Mesodermal cell (in vitro differentiated cells): ENCODE results near the gene LCE1D. TPM values are rescaled to one million over a fixed set of nuclear protein-coding genes. Genes with fewer than 3 reads are reported as not detected.

Source experiments
- H3K27ac ChIP-seq: 2 replicates; pipeline ENCODE4 v1.7.0; 2013; ENCODE audit warnings: mild to moderate bottlenecking, low read depth, low read length, moderate library complexity; ENCODE audit not compliant: severe bottlenecking
- H3K36me3 ChIP-seq: 2 replicates; pipeline ENCODE4 v1.7.1; 2013; ENCODE audit warnings: mild to moderate bottlenecking, low read length, moderate library complexity; ENCODE audit not compliant: control insufficient read depth, insufficient read depth
- H3K4me1 ChIP-seq: one replicate; pipeline ENCODE4 v1.7.1; 2013; ENCODE audit warnings: mild to moderate bottlenecking, low read length; ENCODE audit not compliant: insufficient read depth, control insufficient read depth, poor library complexity, severe bottlenecking
- H3K4me3 ChIP-seq: 2 replicates; pipeline ENCODE4 v1.7.0; 2013; ENCODE audit warnings: low read length, control low read depth, mild to moderate bottlenecking; ENCODE audit not compliant: insufficient read depth, poor library complexity, severe bottlenecking; ENCODE audit errors: extremely low read depth
- H3K9me3 ChIP-seq: 2 replicates; pipeline ENCODE4 v1.7.1; 2013; ENCODE audit warnings: mild to moderate bottlenecking, low read length, moderate library complexity; ENCODE audit not compliant: control insufficient read depth
- WGBS, 2 experiments: methylation state at CpG; one replicate each; pipeline ENCODE4 v1.1.5; 2013; ENCODE audit warnings: missing lambda C conversion rate in 2 of 2; ENCODE audit not compliant: insufficient coverage in 2 of 2; 5-methylcytosine and 5-hydroxymethylcytosine counted together
- polyA plus RNA-seq, 2 experiments: library from polyadenylated mRNA; stranded (reverse); fragments of 50-300 nt; gene quantifications; one replicate each; pipeline ENCODE4 v1.2.3, GENCODE V29; 2013

The LCE1D gene, protein sequence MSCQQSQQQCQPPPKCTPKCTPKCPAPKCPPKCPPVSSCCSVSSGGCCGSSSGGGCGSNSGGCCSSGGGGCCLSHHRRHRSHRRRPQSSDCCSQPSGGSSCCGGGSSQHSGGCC
- not detected for polyA plus RNA-seq (2013, experiment 1 of 2)
- not detected for polyA plus RNA-seq (2013, experiment 2 of 2)

DNA sequence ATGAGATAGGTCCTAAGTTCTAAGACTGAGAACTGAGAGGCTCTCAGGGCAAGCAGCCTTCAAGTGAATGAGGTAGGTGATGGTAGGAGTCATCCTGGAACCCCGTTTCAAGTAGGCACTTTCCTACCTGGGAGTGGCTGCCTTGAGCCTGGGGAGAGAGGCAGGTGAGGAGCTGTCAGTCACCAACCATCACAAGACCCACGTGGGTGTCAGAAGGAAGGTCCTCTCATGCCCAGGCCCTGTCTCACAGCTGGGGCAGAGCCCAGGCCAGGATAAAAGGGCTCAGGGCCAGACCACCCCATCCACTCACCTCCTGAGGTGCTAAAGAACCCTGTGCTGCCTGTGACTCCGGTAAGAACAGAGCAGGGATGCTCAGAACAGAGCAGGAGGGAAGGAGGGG is at the start of gene LCE1D:
LCE1D (plus strand) TSS at position 301 of the 400 bp plus-strand sequence. CDS start 1,074 bp downstream, outside the sequence.
- H3K27ac ChIP-seq, result no peak within 1 kb of the TSS
- H3K9me3 ChIP-seq, result peaks cover 30% of the 10 kb centered on the region
- H3K4me1 ChIP-seq, result no peaks in the 10 kb centered on the region
- no peak within 1 kb of the TSS for H3K4me3 ChIP-seq
- no peaks in the 10 kb centered on the region for H3K36me3 ChIP-seq
- whole genome bisulfite sequencing, 2 experiments, result 0% methylated on average over 1 of the region's 3 CpGs; no CpG with 5 or more reads in 1 of the 2 experiments

DNA sequence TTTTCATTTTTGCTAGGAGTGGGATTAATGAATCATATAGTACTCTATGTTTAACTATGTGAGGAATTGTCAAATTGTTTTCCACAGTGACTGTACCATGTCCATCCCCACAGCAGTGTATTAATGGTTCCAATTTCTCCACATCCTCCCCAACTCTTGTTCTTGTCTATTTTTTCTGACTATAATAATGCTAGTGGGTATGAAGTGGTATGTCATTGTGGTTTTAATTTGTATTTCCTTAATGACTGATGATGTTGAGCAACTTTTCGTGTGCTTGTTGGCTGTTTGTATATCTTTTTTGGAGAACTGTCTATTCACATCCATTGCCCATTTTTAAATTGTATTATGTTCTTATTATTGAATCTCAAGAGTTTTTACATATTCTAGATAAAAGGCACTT is 48.7 kb upstream of the LCE1D start:
- Histone ChIP-seq H3K4me1 (no peaks in the 10 kb centered on the region), H3K36me3 (no peaks in the 10 kb centered on the region), H3K9me3 (peaks cover 24% of the 10 kb centered on the region), H3K4me3 (no peak overlapping the region), H3K27ac (no peak overlapping the region)
- no CpG with 5 or more reads among the region's 1 CpG for WGBS, 2 experiments

DNA sequence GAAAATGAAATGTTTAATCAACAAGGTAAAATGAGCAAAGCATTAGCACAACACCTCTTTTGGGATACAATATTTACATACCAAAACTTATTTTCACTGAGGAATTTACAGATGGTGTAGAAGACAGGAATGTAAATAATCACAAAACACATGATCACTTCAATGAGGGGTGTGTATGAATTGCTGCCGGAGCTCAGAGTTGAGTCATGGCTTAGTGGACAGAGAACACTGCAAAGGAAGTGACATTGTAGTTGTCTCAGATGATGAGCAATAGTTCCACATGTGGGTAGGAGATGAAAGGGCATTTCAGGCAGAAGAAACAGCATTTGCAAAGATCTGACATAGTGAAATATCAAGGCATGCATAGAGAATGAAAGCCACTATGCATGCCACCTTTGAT is 44.3 kb upstream of the LCE1D start:
- Histone ChIP-seq H3K4me1 (no peaks in the 10 kb centered on the region), H3K27ac (no peak overlapping the region), H3K36me3 (no peaks in the 10 kb centered on the region), H3K9me3 (peaks cover 28% of the 10 kb centered on the region), H3K4me3 (no peak overlapping the region)
- 80 to 100% methylated on average over 1 of the region's 1 CpG for WGBS, 2 experiments

DNA sequence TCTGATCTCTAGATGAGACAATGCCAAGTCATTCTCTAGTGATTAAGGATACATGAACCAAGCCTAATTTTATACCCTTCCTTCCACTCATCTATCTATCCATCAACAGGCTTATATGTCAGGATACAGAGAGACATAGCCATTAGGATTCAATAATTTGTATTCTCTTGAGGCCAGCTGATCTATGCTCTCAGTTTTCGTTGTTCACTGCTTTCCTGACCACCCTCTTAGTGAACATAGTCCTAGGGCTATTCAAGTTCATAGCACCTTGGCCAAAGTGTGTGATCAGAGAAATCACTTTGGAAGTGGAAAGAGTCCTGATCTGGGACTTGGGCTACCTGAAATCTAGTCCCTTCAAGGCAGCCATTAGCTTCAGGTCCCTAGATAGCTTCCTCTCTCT is 42.9 kb upstream of the LCE1D start:
- Histone ChIP-seq H3K36me3 (no peaks in the 10 kb centered on the region), H3K27ac (no peak overlapping the region), H3K4me3 (no peak overlapping the region), H3K4me1 (no peaks in the 10 kb centered on the region), H3K9me3 (peaks cover 31% of the 10 kb centered on the region)
- 20 to 50% methylated on average over 1 of the region's 1 CpG for WGBS, 2 experiments

DNA sequence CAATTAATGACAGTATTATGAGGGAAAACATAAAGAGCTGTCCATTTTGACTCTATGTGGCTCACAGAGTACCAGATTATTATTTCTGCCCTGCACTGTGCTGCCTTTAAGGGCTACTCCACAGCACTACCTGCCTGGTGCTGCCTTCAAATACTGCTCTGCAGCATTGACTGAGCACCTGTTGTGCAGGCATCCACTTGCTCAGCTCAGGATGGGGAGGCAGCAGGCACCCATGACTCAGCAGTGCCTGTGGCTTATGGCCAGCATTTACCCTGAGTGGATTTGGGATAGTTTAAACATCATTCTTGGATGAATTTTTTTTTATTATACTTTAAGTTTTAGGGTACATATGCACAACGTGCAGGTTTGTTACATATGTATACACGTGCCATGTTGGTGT is 39.6 kb upstream of the LCE1D start:
- no peaks in the 10 kb centered on the region for H3K36me3 ChIP-seq
- no peak overlapping the region for H3K4me3 ChIP-seq
- no CpG with 5 or more reads among the region's 2 CpGs for WGBS, 2 experiments
- no peak overlapping the region for H3K27ac ChIP-seq
- peaks cover 44% of the 10 kb centered on the region for H3K9me3 ChIP-seq
- H3K4me1 ChIP-seq, result no peaks in the 10 kb centered on the region

DNA sequence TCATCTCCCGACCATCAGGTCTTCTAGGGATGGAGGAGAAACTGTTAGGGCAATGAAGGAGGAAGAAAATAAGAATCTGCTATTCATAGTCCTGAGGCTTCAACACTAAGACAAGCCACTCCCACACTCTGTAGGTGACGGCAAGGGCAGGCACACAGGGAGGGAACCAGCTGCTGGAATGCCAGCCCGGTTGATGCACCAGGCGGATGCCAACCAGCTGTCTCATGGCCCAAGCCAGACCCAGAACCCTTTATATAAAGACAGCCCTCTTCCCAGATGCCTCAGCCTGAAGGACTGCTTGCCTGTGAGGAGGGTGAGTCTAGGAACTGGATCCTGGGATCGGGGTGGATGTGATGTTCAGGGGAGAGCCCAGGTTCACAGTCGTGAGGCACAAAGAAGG is 38.8 kb upstream of the LCE1D start, which contains the start of gene KPRP:
KPRP (plus strand) TSS at position 279 of the 400 bp plus-strand sequence. CDS start 1,564 bp downstream, outside the sequence.
- H3K27ac ChIP-seq, result no peak within 1 kb of the TSS
- no peaks in the 10 kb centered on the region for H3K36me3 ChIP-seq
- H3K4me3 ChIP-seq, result no peak within 1 kb of the TSS
- H3K4me1 ChIP-seq, result no peaks in the 10 kb centered on the region
- WGBS, 2 experiments, result 65 to 100% methylated on average over 1 to 4 of the region's 6 CpGs
- peaks cover 50% of the 10 kb centered on the region for H3K9me3 ChIP-seq

DNA sequence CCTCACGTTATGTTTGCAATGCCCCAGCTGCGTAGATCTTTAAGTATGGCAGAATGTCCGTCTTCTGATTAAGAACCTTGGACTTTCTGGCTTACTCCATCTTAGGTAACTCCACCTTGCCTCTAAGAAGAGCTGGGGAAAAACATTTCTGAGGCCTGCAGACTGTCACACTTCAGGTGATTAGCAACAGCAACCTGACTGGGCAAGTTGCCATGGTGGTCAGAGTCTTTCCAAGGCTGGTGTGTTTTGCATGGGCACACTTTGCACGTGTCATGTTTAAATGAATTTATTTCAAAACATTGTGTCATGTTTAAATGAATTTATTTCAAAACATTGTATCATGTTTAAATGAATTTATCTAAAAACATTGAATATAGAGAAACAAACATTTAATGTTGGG is 37.9 kb upstream of the LCE1D start:
- Histone ChIP-seq H3K27ac (no peak overlapping the region), H3K4me1 (no peaks in the 10 kb centered on the region), H3K4me3 (no peak overlapping the region), H3K36me3 (no peaks in the 10 kb centered on the region), H3K9me3 (peaks cover 50% of the 10 kb centered on the region)
- WGBS, 2 experiments, result 41 to 46% methylated on average over 3 of the region's 4 CpGs

DNA sequence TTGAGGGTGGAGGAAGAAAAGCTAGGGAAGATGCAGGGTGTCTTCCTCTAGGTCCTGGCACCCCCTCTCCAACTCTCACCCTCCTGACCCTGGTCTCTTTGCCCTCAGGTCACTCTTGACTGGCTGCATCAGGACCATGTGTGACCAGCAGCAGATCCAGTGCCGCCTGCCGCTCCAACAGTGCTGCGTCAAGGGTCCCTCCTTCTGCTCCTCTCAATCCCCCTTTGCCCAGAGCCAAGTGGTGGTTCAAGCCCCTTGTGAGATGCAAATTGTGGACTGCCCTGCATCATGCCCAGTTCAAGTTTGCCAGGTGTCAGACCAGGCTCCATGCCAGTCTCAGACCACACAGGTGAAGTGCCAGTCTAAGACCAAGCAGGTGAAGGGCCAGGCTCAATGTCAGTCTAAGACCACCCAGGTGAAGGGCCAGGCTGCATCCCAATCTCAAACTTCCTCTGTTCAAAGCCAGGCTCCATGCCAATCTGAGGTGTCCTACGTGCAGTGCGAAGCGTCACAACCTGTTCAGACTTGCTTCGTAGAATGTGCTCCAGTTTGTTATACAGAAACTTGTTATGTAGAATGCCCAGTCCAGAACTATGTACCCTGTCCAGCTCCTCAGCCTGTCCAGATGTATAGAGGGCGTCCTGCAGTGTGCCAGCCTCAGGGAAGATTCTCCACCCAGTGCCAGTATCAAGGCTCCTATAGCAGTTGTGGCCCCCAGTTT is 36.9 kb upstream of the LCE1D start:
- WGBS, 2 experiments, result 76% methylated on average over 6 to 7 of the region's 8 CpGs
- no peak overlapping the region for H3K4me3 ChIP-seq
- H3K9me3 ChIP-seq, result peaks cover 54% of the 10 kb centered on the region
- H3K27ac ChIP-seq, result no peak overlapping the region
- H3K4me1 ChIP-seq, result no peaks in the 10 kb centered on the region
- no peaks in the 10 kb centered on the region for H3K36me3 ChIP-seq

DNA sequence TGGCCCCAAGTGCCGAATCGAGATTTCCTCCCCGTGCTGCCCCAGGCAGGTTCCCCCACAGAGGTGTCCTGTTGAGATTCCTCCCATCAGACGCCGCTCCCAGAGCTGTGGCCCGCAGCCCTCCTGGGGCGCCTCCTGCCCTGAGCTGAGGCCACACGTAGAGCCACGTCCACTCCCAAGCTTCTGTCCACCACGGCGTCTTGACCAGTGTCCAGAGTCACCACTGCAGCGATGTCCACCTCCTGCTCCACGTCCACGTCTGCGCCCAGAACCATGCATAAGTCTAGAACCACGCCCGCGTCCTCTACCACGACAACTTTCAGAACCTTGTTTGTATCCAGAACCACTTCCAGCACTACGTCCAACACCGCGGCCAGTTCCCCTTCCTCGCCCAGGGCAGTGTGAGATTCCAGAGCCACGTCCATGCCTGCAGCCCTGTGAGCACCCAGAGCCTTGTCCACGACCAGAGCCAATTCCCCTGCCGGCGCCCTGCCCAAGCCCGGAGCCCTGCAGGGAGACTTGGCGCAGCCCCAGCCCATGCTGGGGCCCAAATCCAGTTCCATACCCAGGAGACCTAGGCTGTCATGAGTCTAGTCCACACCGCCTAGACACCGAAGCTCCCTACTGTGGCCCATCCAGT is 35.9 kb upstream of the LCE1D start:
- H3K9me3 ChIP-seq, result peaks cover 54% of the 10 kb centered on the region
- no peak overlapping the region for H3K27ac ChIP-seq
- no peaks in the 10 kb centered on the region for H3K4me1 ChIP-seq
- 83 to 84% methylated on average over 22 to 28 of the region's 31 CpGs for WGBS, 2 experiments
- no peak overlapping the region for H3K4me3 ChIP-seq
- no peaks in the 10 kb centered on the region for H3K36me3 ChIP-seq

DNA sequence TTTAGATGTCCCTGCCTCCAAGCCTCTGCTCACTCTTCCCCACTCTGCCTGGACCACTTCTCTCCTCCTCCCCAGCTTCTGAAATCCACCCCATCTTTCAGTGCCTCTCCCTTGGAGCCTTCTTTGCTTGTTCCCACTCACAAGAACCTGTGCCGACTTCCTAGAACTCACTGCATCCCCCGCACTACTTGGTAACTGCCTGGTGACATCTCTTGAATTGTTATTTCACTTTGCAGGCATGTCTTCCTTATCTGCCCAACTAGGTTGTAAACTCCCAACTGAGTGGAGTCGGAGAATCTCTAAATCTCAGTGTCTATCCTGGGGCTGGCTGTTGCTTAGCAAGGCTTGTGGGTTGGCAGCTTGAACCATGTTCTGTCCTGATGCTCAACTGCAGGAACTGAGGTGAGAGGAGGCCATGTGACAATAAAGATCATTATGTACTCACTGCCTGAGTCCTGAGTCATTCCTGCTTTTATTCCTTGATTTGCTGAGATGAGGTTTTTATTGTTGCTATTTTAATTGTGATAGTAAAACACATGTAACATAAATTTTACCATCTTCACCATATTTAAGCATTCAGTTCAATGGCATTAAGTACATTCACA is 34.8 kb upstream of the LCE1D start:
- WGBS, 2 experiments, result 63 to 66% methylated on average over 1 to 3 of the region's 3 CpGs
- Histone ChIP-seq H3K9me3 (peaks cover 59% of the 10 kb centered on the region), H3K36me3 (no peaks in the 10 kb centered on the region), H3K4me3 (no peak overlapping the region), H3K4me1 (no peaks in the 10 kb centered on the region), H3K27ac (no peak overlapping the region)
